Gastrocnemius medialis (tissue), 4 donors: ENCODE measurements around the gene OR5F1. TPM values are rescaled to one million over a fixed set of nuclear protein-coding genes. Genes with fewer than 3 reads are reported as not detected.

Source experiments
- ATAC-seq, 2 donors: fragments of 150-250 bp; one replicate each; pipeline ENCODE4 v1.9.1; 2016
- DNase-seq, 2 donors: peaks; one replicate each; pipeline ENCODE4 v3.0.0-alpha.2; 2019
- H3K27ac ChIP-seq, 4 donors: fragments of 200-600 bp; sonication (generic); 1 replicate in 1 of 4; 2 replicates in 3 of 4; pipeline ENCODE4 v1.5.1; 2016 to 2018; ENCODE audit warnings: mild to moderate bottlenecking in 2 of 4, moderate library complexity in 1 of 4
- H3K27me3 ChIP-seq, 3 donors: fragments of 200-600 bp; sonication (generic) in 2 of 3; 1 replicate in 1 of 3; 2 replicates in 2 of 3; pipeline versions ENCODE4 v1.5.1 to v1.6.0; 2016 to 2019; ENCODE audit warnings: mild to moderate bottlenecking in 1 of 3, moderate library complexity in 1 of 3
- H3K36me3 ChIP-seq, 2 donors: fragments of 200-600 bp; sonication (generic) in 1 of 2; one replicate each; pipeline ENCODE4 v1.5.1; 2017 to 2018
- H3K4me1 ChIP-seq, 2 donors: fragments of 200-600 bp; sonication (generic) in 1 of 2; one replicate each; pipeline ENCODE4 v1.5.1; 2016 to 2017; ENCODE audit warnings: mild to moderate bottlenecking in 2 of 2
- H3K4me3 ChIP-seq, 4 donors: fragments of 200-600 bp; sonication (generic) in 3 of 4; 1 replicate in 1 of 4; 2 replicates in 3 of 4; pipeline ENCODE4 v1.5.1; 2016 to 2019; ENCODE audit warnings: mild to moderate bottlenecking in 2 of 4
- H3K9me3 ChIP-seq, 3 donors: fragments of 200-600 bp; sonication (generic) in 2 of 3; 1 replicate in 1 of 3; 2 replicates in 2 of 3; pipeline ENCODE4 v1.5.1; 2016 to 2019
- POLR2A ChIP-seq, 2 donors: fragments of 450-650 bp; IDR thresholded peaks; one replicate each; pipeline ENCODE4 v1.6.1; 2017; ENCODE audit warnings: antibody characterized with exemption in 2 of 2, mild to moderate bottlenecking in 2 of 2, moderate library complexity in 2 of 2
- in situ Hi-C, 4 donors: fragments of 200-750 bp; cut with MboI; loops; one replicate each; pipeline versions ENCODE4 v1.15.0 to v1.8.0; 2017; ENCODE audit warnings: low sequenced_read_pairs in 4 of 4
- intact Hi-C: fragments of 100-400 bp; cut with DNase I; formaldehyde crosslinking; loops from one replicate; pipeline ENCODE4 v1.15.1; 2023; ENCODE audit warnings: low total_unique reads
- total RNA-seq, 4 donors: library from RNA; depleted of rRNA; stranded (reverse); fragments of >200 nt; gene quantifications; one replicate each; pipeline versions ENCODE4 v1.1.0 to v1.2.3, GENCODE V29; 2016
- TF ChIP-seq, protein P1 (sequence below), 5 experiments: fragments of 450-650 bp in 3 of 5; fragments of 200-600 bp in 2 of 5; sonication (generic) in 2 of 5; IDR thresholded peaks in 4 of 5; conservative IDR thresholded peaks in 1 of 5; 1 replicate in 4 of 5; 2 replicates in 1 of 5; pipeline ENCODE4 v1.5.1; 2016 to 2019; ENCODE audit warnings: antibody characterized with exemption in 5 of 5, mild to moderate bottlenecking in 3 of 5, moderate library complexity in 3 of 5

OR5F1 gene
- total RNA-seq, 4 donors from 2014 or later, result not detected

DNA sequence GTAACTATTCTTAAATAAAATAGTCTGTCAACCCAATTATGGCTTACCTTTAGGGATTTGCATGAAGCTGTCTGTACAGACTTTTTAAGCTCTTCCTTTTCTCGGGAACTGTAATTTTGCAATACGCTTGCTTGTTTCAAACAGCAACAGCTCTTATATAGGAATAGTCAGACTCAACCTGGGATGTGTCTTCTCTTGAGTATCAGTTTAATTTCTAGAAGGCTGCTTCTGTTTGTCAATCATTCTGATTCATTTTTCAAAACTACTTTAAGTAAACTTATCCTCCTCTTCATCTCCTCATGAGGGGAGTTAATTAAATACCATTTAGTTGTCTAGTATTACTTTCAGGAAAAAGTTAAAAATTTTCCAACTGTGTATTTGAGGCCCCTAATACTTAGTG lies 24.6 kb downstream of the OR5F1 start, which contains the start of gene OR10AG1:
OR10AG1 (minus strand) TSS at position 101 of the 400 bp plus-strand sequence; CDS start at position 63, 38 bp downstream.
- Histone ChIP-seq H3K4me3 (no peak within 1 kb of the TSS), H3K27ac (no peak within 1 kb of the TSS), H3K9me3 (no peaks in the 10 kb centered on the region), H3K36me3 (no peaks in the 10 kb centered on the region), H3K4me1 (no peaks in the 10 kb centered on the region), H3K27me3 (no peaks in the 10 kb centered on the region)
- no peak for ATAC-seq
- intact Hi-C loops, result no loop called here
- TF ChIP-seq POLR2A (IDR thresholded peaks at IDR 0.05), result no peak
- TF ChIP-seq, protein P1, sequence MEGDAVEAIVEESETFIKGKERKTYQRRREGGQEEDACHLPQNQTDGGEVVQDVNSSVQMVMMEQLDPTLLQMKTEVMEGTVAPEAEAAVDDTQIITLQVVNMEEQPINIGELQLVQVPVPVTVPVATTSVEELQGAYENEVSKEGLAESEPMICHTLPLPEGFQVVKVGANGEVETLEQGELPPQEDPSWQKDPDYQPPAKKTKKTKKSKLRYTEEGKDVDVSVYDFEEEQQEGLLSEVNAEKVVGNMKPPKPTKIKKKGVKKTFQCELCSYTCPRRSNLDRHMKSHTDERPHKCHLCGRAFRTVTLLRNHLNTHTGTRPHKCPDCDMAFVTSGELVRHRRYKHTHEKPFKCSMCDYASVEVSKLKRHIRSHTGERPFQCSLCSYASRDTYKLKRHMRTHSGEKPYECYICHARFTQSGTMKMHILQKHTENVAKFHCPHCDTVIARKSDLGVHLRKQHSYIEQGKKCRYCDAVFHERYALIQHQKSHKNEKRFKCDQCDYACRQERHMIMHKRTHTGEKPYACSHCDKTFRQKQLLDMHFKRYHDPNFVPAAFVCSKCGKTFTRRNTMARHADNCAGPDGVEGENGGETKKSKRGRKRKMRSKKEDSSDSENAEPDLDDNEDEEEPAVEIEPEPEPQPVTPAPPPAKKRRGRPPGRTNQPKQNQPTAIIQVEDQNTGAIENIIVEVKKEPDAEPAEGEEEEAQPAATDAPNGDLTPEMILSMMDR (IDR thresholded peaks at IDR 0.05 in 4 of 5, conservative IDR thresholded peaks at IDR 0.05 in 1 of 5), result no peak
- in situ Hi-C loops, result no loop called here
- DNase-seq, result no peak

DNA sequence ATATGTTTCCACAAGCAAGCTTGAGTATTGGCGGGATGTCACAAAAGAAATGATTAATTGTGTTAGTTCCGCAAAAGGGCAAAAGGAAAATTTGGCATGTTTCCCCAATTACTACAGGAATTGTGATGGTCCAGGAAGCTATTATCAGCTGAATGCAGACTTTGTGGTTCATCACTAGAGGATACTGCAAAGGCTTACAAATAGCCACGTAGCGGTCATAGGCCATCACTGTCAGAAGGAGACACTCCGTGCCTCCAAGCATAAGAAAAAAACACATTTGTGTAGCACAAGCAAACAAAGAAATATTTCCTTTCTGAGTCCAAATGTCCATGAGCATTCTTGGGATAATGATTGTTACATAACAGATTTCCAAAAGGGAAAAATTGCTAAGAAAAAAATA lies 26.5 kb downstream of the OR5F1 start:
- H3K27me3 ChIP-seq, result no peaks in the 10 kb centered on the region
- DNase-seq (no peak), ATAC-seq (no peak)
- TF ChIP-seq, protein P1 (IDR thresholded peaks at IDR 0.05 in 4 of 5, conservative IDR thresholded peaks at IDR 0.05 in 1 of 5), result no peak
- TF ChIP-seq POLR2A (IDR thresholded peaks at IDR 0.05), result no peak
- intact Hi-C loops, result no loop called here
- in situ Hi-C loops, result no loop called here
- no peaks in the 10 kb centered on the region for H3K9me3 ChIP-seq
- no peak overlapping the region for H3K27ac ChIP-seq
- no peaks in the 10 kb centered on the region for H3K36me3 ChIP-seq
- no peak overlapping the region for H3K4me3 ChIP-seq
- H3K4me1 ChIP-seq, result no peaks in the 10 kb centered on the region

DNA sequence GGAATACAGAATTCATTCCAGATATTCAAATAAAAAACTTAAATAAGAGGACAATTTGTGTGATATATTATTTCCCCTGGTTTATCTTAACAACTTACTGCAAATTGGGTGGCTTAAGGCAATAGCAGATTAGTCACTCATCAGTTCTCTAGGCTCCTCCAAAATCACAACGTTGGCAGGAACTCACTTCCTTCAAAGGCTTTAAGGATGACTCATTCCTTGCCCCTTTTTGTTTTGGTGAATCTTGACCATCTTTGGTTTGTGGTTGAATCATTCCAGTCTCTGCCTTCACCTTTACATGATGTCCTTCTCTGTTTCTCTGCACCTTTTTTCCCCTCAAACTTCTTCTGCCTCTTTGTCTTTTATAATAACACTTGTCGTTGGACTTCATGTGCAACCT lies 28.0 kb downstream of the OR5F1 start:
- in situ Hi-C loops (no loop called here), intact Hi-C loops (no loop called here)
- no peaks in the 10 kb centered on the region for H3K4me1 ChIP-seq
- DNase-seq (no peak), ATAC-seq (no peak)
- H3K27me3 ChIP-seq, result no peaks in the 10 kb centered on the region
- no peaks in the 10 kb centered on the region for H3K36me3 ChIP-seq
- TF ChIP-seq POLR2A (IDR thresholded peaks at IDR 0.05), result no peak
- no peaks in the 10 kb centered on the region for H3K9me3 ChIP-seq
- H3K27ac ChIP-seq, result no peak overlapping the region
- no peak overlapping the region for H3K4me3 ChIP-seq

DNA sequence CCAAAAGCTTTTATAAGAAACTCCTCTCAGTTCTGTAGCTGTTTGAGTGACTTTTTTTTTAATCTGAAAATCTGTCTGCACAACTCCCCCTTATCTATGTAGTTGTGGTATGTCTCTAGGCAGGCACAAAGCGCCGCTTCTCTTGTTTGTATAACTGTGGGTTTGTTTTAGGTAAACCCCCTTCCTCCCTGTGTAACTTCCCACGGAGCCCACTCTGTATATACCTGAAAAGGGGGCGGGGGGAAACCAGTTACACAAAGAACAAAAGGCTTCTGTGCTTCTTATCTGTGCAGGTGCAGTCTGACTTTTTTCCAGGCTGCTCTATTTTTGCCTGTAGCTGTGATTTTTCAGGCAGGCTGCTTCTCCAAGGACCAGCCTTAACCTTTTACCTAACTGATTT lies 37.9 kb downstream of the OR5F1 start:
- in situ Hi-C loops (no loop called here), intact Hi-C loops (no loop called here)

DNA sequence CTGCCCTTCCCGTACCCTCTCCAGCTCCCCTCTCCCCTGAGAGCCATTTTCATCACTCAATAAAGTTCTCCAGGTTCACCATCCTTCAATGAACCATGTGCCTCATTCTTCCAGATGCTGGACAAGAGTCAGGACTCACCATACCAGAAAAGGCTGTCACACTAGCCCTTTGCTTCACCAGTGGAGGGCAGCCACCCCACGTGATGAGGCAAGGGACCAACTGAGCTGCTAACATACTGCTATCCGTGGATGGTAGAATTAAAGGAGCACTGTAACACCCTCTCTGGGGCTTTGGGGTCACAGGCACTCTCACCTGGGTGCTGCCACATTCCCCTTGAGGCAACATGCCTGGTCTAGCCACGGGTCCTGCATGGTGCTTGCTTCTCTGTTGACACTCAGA lies 45.1 kb downstream of the OR5F1 start:
- Histone ChIP-seq H3K27ac (no peak overlapping the region), H3K4me1 (no peaks in the 10 kb centered on the region), H3K4me3 (no peak overlapping the region), H3K27me3 (no peaks in the 10 kb centered on the region), H3K9me3 (no peaks in the 10 kb centered on the region), H3K36me3 (no peaks in the 10 kb centered on the region)
- ATAC-seq (no peak), DNase-seq (no peak)
- in situ Hi-C loops (loop anchor here in 1 of 4 donors (25.0 kb wide), 1 partner anchor 838 kb away; no protein-coding TSS in a partner anchor), intact Hi-C loops (no loop called here)
- TF ChIP-seq POLR2A (IDR thresholded peaks at IDR 0.05), result no peak
- TF ChIP-seq, protein P1 (IDR thresholded peaks at IDR 0.05 in 4 of 5, conservative IDR thresholded peaks at IDR 0.05 in 1 of 5), result no peak

More for the DNA sequence above, 37.9 kb downstream of the OR5F1 start:
- no peak overlapping the region for H3K27ac ChIP-seq
- ATAC-seq (no peak), DNase-seq (no peak)
- H3K9me3 ChIP-seq, result no peaks in the 10 kb centered on the region
- no peaks in the 10 kb centered on the region for H3K27me3 ChIP-seq
- no peaks in the 10 kb centered on the region for H3K36me3 ChIP-seq
- no peaks in the 10 kb centered on the region for H3K4me1 ChIP-seq
- TF ChIP-seq, protein P1 (IDR thresholded peaks at IDR 0.05 in 4 of 5, conservative IDR thresholded peaks at IDR 0.05 in 1 of 5), result no peak
- no peak for TF ChIP-seq POLR2A (IDR thresholded peaks at IDR 0.05)
- H3K4me3 ChIP-seq, result no peak overlapping the region

Other genes with a start within 250 kb of the OR5F1 start
- not detected for gene OR5D13, start 221.2 kb downstream of the OR5F1 start, total RNA-seq
- not detected for gene OR5D14, start 199.1 kb downstream of the OR5F1 start, total RNA-seq
- gene OR5L1, start 183.3 kb downstream of the OR5F1 start, total RNA-seq, result not detected
- not detected for gene OR5D18, start 175.0 kb downstream of the OR5F1 start, total RNA-seq
- gene OR5L2, start 167.4 kb downstream of the OR5F1 start, total RNA-seq, result not detected
- not detected for gene OR5D16, start 155.9 kb downstream of the OR5F1 start, total RNA-seq
- gene TRIM51, start 111.3 kb downstream of the OR5F1 start, total RNA-seq, result not detected
- not detected for gene OR5W2, start 80.0 kb downstream of the OR5F1 start, total RNA-seq
- gene OR5I1, start 58.2 kb downstream of the OR5F1 start, total RNA-seq, result not detected
- gene OR10AG1, start 24.7 kb downstream of the OR5F1 start, total RNA-seq, result not detected
- not detected for gene OR5AS1, start 33.0 kb upstream of the OR5F1 start, total RNA-seq
- gene OR8I2, start 98.7 kb upstream of the OR5F1 start, total RNA-seq, result not detected
- gene OR8H2, start 109.1 kb upstream of the OR5F1 start, total RNA-seq, result not detected
- gene OR8H3, start 127.7 kb upstream of the OR5F1 start, total RNA-seq, result not detected
- not detected for gene OR8J3, start 145.6 kb upstream of the OR5F1 start, total RNA-seq
- not detected for gene OR8K5, start 165.7 kb upstream of the OR5F1 start, total RNA-seq
- gene OR5J2, start 182.0 kb upstream of the OR5F1 start, total RNA-seq, result not detected
- gene OR5T2, start 239.6 kb upstream of the OR5F1 start, total RNA-seq, result not detected